Endothelial cell of umbilical vein (primary cell): Measurements from ENCODE around the gene TAF10. TPM values are rescaled to one million over a fixed set of nuclear protein-coding genes. Genes with fewer than 3 reads are reported as not detected.
A peak's percentile ranks its signal among the peaks of the same experiment; 100 is the strongest.

ENCODE experiments used
- BruUV-seq: library from RNA; stranded (reverse); fragments of 400-500 nt; replicated peaks from 2 replicates; lab custom pipeline; 2021; lab: Mats Ljungman, UMichigan
- CTCF ChIA-PET: fragments of 300-600, 350-600 bp; sonication (Branson Sonifier 250); formaldehyde crosslinking; loops from one replicate; lab custom pipeline; 2021; ENCODE audit warnings: antibody characterized with exemption, inconsistent platforms; lab: Charles Lee
- POLR2A ChIA-PET: fragments of 300-600, 350-600 bp; sonication (Branson Sonifier 250); formaldehyde crosslinking; loops from one replicate; lab custom pipeline; 2021; ENCODE audit warnings: antibody characterized with exemption, inconsistent platforms; lab: Charles Lee
- DNase-seq: peaks from one replicate; pipeline ENCODE4 v3.0.0-alpha.2; 2011; ENCODE audit warnings: low read depth, low spot score
- FAIRE-seq: peaks from 2 replicates; lab custom pipeline; 2011; peaks lifted over from hg19 to GRCh38; lab: Jason Lieb, UNC
- H2AFZ ChIP-seq: 2 replicates; pipeline ENCODE4 v1.6.0; 2012; ENCODE audit warnings: low read depth, low read length, control low read depth, inconsistent platforms
- H3K27ac ChIP-seq: 2 replicates; pipeline ENCODE4 v1.5.1; 2011; ENCODE audit warnings: low read depth, mild to moderate bottlenecking, control low read depth, low read length, moderate library complexity; ENCODE audit not compliant: insufficient read depth
- H3K27me3 ChIP-seq, 2 experiments: 2 replicates each; pipeline versions ENCODE4 v1.6.0 to v1.6.1; 2011; ENCODE audit warnings: low read length in 2 of 2, mixed read lengths in 1 of 2; ENCODE audit not compliant: control insufficient read depth in 2 of 2, insufficient read depth in 2 of 2
- H3K36me3 ChIP-seq, 2 experiments: 2 replicates in 1 of 2; 3 replicates in 1 of 2; pipeline ENCODE4 v1.5.1; 2011; ENCODE audit warnings: low read length in 2 of 2, mild to moderate bottlenecking in 1 of 2, moderate library complexity in 1 of 2; ENCODE audit not compliant: control insufficient read depth in 2 of 2, insufficient read depth in 2 of 2; ENCODE audit errors: extremely low read depth in 1 of 2
- H3K4me1 ChIP-seq: 3 replicates; pipeline ENCODE4 v1.5.1; 2011; ENCODE audit warnings: mild to moderate bottlenecking, low read length; ENCODE audit not compliant: control insufficient read depth, insufficient read depth; ENCODE audit errors: extremely low read depth
- H3K4me2 ChIP-seq: 2 replicates; pipeline ENCODE4 v1.6.1; 2011; ENCODE audit warnings: low read length, control low read depth, mixed read lengths; ENCODE audit not compliant: insufficient read depth
- H3K4me3 ChIP-seq, 3 experiments: fragments of 200-600 bp in 1 of 3; sonication (generic), shearing (Covaris generic) in 1 of 3; replicated peaks in 1 of 3; 2 replicates each; pipeline ENCODE4 v1.5.1; 2011 to 2016; ENCODE audit warnings: control low read depth in 3 of 3, low read length in 3 of 3, mild to moderate bottlenecking in 2 of 3, inconsistent platforms in 1 of 3, low read depth in 1 of 3, moderate library complexity in 1 of 3; ENCODE audit not compliant: insufficient read depth in 1 of 3
- H3K79me2 ChIP-seq: 2 replicates; pipeline ENCODE4 v1.6.0; 2012; ENCODE audit warnings: low read length, inconsistent platforms; ENCODE audit not compliant: control insufficient read depth, insufficient read depth
- H3K9ac ChIP-seq: replicated peaks from 2 replicates; pipeline ENCODE3; 2011; ENCODE audit warnings: low read length, control low read depth; ENCODE audit not compliant: insufficient read depth; ENCODE audit errors: extremely low read depth
- H3K9me1 ChIP-seq: replicated peaks from 3 replicates; pipeline ENCODE4 v1.6.0; 2011; ENCODE audit warnings: mild to moderate bottlenecking, low read length; ENCODE audit not compliant: control insufficient read depth, insufficient read depth; ENCODE audit errors: extremely low read depth
- H3K9me3 ChIP-seq: replicated peaks from 2 replicates; pipeline ENCODE4 v1.5.1; 2012; ENCODE audit warnings: low read length, inconsistent platforms; ENCODE audit not compliant: control insufficient read depth, insufficient read depth
- H4K20me1 ChIP-seq: replicated peaks from 2 replicates; pipeline ENCODE3; 2011; ENCODE audit warnings: mild to moderate bottlenecking, low read length; ENCODE audit not compliant: control insufficient read depth, insufficient read depth; ENCODE audit errors: extremely low read depth
- CTCF ChIP-seq, 2 donors: IDR thresholded peaks; 1 replicate in 1 of 2; 2 replicates in 1 of 2; pipeline ENCODE4 v1.5.1; 2011; ENCODE audit warnings: low read length in 2 of 2, mild to moderate bottlenecking in 2 of 2, moderate library complexity in 2 of 2, control low read depth in 1 of 2, inconsistent platforms in 1 of 2, low read depth in 1 of 2; ENCODE audit not compliant: insufficient read depth in 1 of 2; ENCODE audit errors: extremely low read depth in 1 of 2
- EZH2 ChIP-seq: IDR thresholded peaks from 2 replicates; pipeline ENCODE4 v1.6.1; 2012; ENCODE audit warnings: borderline replicate concordance, low read depth, mild to moderate bottlenecking, moderate library complexity, low read length, inconsistent platforms; ENCODE audit not compliant: severe bottlenecking
- JUN ChIP-seq: IDR thresholded peaks from 2 replicates; pipeline ENCODE4 v1.6.1; 2011; ENCODE audit warnings: borderline replicate concordance, low read depth; ENCODE audit not compliant: insufficient read length, insufficient read depth
- MYC ChIP-seq: IDR thresholded peaks from one replicate; pipeline ENCODE4 v1.6.1; 2011; ENCODE audit warnings: mild to moderate bottlenecking, low read depth, low read length
- POLR2AphosphoS5 ChIP-seq: IDR thresholded peaks from 2 replicates; pipeline ENCODE4 v1.6.1; 2012; ENCODE audit warnings: low read depth, mild to moderate bottlenecking, control low read depth, low read length, moderate library complexity; ENCODE audit not compliant: insufficient read depth
- dilution Hi-C: fragments of 300-500 bp; cut with MboI; formaldehyde crosslinking; loops from one replicate; pipeline ENCODE4 v1.15.0; 2019; ENCODE audit warnings: low sequenced_read_pairs; ENCODE audit not compliant: extremely low pct_ligation_motif_present
- intact Hi-C: fragments of 100-400 bp; cut with micrococcal nuclease; formaldehyde crosslinking; loops from one replicate; pipeline ENCODE4 v1.10.0; 2022
- polyA plus RNA-seq, 4 experiments: library from polyadenylated mRNA; depleted of rRNA in 3 of 4; stranded (reverse) in 3 of 4; unstranded in 1 of 4; fragments of >200 nt; gene quantifications; 2 replicates each; pipeline versions ENCODE4 v1.2.1 to v1.2.3, GENCODE V29; 2011 to 2012; ENCODE audit warnings: missing spikeins in 1 of 4
- total RNA-seq: library from RNA; stranded (reverse); gene quantifications from 2 replicates; pipeline ENCODE4 v1.2.3, GENCODE V29; 2021
- TF ChIP-seq, protein P1 (sequence below): IDR thresholded peaks from 2 replicates; pipeline ENCODE4 v1.6.1; 2011; ENCODE audit not compliant: insufficient read depth, insufficient read length

TAF10 gene
- total and polyA plus RNA-seq, 2 donors (not counting 3 experiments of a cell fraction or from before 2014, with no cell fraction given), result 86.2 to 149 TPM

GRCh38 chr11:6617315-6617781, 5.3 kb upstream of the TAF10 start:
- no peak for FAIRE-seq
- Histone ChIP-seq H3K36me3 (peaks cover 8 to 14% of the 10 kb centered on the region in 2 experiments), H3K4me2 (peak overlapping the region; percentile 80), H3K9me1 (no peaks in the 10 kb centered on the region), H3K9me3 (no peaks in the 10 kb centered on the region), H3K9ac (peak overlapping the region; percentile 30), H4K20me1 (no peaks in the 10 kb centered on the region), H2AFZ (no peak overlapping the region), H3K27ac (peak overlapping the region; percentile 68), H3K27me3 (no peaks in the 10 kb centered on the region), H3K79me2 (peaks cover 7% of the 10 kb centered on the region), H3K4me3 (peak overlapping the region in 2 of 3 experiments; percentile 87 to 88), H3K4me1 (peaks cover 42% of the 10 kb centered on the region)
- intact Hi-C loops, result loop anchor here (5.0 kb wide), 1 partner anchor 140 kb away; no protein-coding TSS in a partner anchor
- dilution Hi-C loops, result no loop called here
- TF ChIP-seq, protein P1, sequence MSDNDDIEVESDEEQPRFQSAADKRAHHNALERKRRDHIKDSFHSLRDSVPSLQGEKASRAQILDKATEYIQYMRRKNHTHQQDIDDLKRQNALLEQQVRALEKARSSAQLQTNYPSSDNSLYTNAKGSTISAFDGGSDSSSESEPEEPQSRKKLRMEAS, result no peak
- TF ChIP-seq EZH2, result no peak
- TF ChIP-seq MYC, result no peak
- TF ChIP-seq CTCF (IDR thresholded peaks at IDR 0.05; ENCODE audit: extremely low read depth in 1 of 2, insufficient read depth in 1 of 2, low read depth in 1 of 2, low read length in 2 of 2), result no peak
- TF ChIP-seq POLR2AphosphoS5, result peak; percentile 54
- no peak for TF ChIP-seq JUN
- no TSS peak for BruUV-seq
- DNase-seq, result peak; percentile 36
- POLR2A ChIA-PET, result interaction anchor here (0.8 to 1.9 kb wide), 6 partner anchors 13 to 198 kb away, joined by 3 to 6 read pairs (median 4); partner anchors contain the start of genes APBB1, ILK and MRPL17
- CTCF ChIA-PET, result interaction anchor here (0.7 to 7.6 kb wide), 16 partner anchors 9 to 239 kb away, joined by 3 to 79 read pairs (median 6); partner anchors contain the start of genes ILK, MRPL17 and RRP8
